SIG-M5 (cell line): ENCODE data around the gene WNT4.

Experiments used
- DNase-seq: peaks from one replicate; lab custom pipeline; 2025; lab: John Stamatoyannopoulos, UW

WNT4 gene

DNA sequence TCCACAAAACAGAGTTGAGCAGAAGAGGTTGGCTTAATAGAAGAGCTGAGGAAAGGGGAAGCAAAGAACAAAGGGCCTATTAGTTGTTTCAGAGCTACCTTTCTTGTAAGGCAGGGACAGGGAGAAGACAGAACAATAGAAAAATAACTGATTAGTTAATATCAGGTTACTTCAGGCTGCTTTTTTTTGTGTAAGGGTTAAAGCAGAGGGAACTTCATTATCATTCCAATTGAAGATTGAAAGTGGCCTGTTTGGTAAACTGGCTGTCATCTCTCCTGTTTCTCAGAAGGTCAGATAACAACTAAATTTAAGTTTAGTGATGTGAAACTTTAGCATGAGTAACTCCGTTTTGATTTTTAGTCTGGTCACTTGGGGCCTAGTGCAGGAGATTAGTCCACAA lies 68.1 kb downstream of the WNT4 start:
- no peak for DNase-seq

DNA sequence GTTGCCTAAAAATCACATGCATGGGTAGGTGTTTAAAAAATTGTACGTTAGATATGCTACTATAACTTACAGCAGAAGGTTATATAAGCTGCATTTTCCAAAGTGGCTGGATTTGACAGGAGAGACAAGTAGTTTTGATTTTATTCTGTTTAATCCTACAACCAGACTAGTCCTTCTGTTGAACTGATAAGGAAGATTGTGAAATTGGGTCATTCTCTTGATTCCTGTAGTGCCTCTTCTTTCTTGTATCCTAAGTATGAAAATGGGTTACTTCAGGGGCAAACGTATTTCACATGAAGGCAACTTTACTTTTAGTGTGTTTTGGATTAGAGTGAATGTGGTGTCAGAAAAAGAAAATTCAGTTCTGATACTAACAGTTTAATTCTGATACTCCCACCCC lies 71.4 kb downstream of the WNT4 start:
- no peak for DNase-seq
